NCI-H146 treated with DMSO at 0.1 percent for 48 hours (cell line): ENCODE data around the gene PRICKLE2.

Experiments used
- DNase-seq: peaks from one replicate; lab custom pipeline; 2025; ENCODE audit not compliant: unreplicated experiment; lab: John Stamatoyannopoulos, UW

PRICKLE2 gene

GRCh38 chr3:64220161-64220914, 4.9 kb downstream of the PRICKLE2 start:
- no peak for DNase-seq

DNA sequence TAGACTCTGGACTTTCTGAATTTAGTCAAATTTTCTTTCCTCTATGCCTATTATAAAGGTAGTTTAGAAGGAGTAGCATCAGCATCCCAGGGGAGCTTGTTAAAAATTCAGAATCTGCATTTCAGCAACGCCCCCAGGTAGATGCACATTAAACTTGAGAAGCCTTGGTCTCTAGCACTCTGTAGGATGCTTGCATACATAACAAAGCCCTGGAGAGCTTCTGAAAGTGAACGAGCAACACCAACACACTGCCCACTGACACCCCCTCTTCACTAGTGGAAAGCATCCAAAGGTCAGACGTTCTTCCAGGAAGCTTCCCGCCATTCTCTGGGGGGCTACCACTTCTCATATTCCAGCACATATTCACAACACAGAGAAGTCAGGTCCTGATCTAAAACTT, 6.5 kb downstream of the PRICKLE2 start:
- no peak for DNase-seq

- DNase-seq: no peak
These were observed 6.9 kb downstream of the PRICKLE2 start for GRCh38 chr3:64218329-64218728.

- no peak for DNase-seq
These were observed 8.8 kb downstream of the PRICKLE2 start for GRCh38 chr3:64216274-64217147.

DNA sequence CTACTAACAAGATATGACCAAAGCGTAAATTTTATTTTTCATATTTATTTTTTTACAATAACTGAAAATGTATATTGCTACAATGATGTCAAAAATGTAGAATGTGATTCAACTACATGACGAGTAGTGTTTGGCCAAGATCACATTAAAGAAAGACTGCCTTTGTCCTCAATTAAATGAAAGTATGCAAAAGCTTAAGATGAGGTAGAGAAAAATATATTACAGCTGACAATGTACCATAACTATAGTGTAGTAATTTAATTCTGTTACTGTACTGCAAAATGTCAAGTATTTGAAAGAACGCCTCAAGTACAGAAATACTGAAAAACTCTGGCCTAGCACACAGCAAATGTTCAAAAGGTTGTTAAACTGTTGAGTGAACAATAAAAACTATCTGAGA, 9.7 kb downstream of the PRICKLE2 start:
- no peak for DNase-seq

- DNase-seq: no peak
These were observed 10.2 kb downstream of the PRICKLE2 start for GRCh38 chr3:64215103-64215502.

GRCh38 chr3:64214381-64215018, 10.8 kb downstream of the PRICKLE2 start:
- DNase-seq: no peak

GRCh38 chr3:64213962-64214379, 11.3 kb downstream of the PRICKLE2 start:
- no peak for DNase-seq

DNA sequence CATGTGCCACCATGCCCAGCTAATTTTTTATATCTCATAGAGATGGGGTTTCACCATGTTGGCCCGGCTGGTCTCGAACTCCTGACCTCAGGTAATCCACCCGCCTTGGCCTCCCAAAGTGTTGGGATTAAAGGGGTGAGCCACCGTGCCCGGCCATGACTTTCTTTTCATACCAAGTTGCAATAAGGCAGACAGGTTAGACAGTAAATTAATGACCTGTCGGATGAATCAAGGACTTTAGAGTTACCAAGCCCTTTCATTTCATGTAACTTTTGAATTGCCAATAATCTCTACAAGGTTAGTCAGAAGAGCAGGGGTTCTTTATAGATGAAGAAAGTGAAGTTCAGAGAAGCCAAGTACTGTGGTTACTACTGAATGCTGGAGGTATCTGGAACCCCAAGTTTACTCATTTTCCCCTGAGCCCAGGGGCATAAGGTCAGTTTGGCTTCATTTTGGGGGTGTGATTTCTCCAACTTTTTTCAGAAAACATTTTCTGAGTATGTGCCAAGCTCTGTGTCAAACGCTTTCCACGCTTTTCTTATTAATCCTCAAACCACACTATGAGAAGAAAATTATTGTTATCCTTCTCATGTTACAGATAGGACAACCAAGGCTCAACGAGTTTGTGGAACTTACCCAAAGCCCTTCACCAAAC, 11.9 kb downstream of the PRICKLE2 start:
- DNase-seq: no peak

DNA sequence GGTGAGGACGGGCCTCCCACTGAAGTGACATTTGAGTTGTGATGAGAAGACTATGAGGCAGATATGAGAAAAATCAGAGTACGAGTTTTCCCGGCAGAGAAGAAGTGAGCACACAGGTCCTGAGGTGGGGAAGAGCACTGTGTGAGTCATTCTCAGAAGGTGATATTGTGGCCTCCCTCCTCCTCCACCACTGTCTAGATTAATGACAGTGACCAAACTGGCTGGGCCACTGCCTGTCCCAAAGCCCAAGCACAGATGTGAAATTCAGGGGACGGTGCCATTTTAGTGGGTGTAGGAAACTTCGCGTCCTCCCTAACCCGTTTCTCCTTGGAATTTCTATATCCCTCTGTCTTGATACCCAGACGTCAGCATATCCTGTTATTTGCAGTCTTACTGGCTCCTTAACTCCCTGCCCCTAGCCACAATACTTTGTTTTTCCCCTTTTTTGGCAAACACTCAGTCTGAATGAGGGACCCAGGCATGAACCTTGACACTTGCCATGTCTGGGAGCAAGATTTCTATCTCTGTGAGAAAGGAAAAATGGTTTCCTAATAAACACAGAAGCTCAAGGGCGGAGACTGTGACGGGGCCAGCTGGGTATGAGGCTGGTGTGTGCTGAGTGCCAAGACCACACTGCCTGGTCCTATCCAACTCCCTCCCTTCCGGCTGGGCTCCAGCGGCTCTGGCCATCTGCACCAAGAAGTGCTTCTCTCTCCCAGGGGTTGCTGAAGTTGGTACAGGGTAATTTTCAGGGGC, 15.2 kb downstream of the PRICKLE2 start:
- DNase-seq: no peak

DNA sequence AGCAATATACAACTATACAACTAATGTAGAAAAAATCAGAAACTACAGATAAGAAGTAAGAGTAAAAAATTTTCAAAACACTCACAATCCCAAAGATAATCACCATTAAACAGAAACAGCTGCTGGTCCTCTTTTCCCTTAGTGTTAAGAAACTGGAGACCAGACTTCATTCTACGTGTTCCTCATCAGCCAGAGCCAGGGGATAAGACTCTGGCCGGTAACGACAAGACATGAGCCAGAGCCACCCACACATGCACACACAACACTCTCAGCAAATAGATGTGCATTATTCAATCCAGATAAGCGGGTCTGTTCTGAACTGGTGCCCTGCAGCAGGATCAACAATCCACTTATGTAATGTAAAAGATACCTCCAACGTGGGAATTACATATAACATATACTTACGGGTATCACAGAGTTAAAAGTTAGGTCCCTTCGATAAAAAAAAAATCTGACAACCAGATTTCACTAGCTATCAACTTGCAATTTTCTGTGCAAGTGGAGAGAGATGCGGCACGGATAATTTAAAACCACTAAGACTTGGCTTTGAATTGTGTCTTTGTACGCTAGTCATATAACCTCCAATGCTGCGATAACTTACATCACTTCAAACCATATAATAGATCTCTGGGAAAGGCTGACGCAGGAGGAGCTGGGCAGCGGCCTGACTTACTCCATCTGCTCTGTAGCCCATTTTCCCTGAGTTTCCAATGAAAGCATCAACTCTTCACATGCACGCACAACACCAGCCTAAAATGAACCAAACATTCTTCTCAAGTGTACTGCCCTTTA, 17.8 kb downstream of the PRICKLE2 start:
- DNase-seq: no peak

- DNase-seq: no peak
These were observed 21.0 kb downstream of the PRICKLE2 start for GRCh38 chr3:64203969-64204908.

DNA sequence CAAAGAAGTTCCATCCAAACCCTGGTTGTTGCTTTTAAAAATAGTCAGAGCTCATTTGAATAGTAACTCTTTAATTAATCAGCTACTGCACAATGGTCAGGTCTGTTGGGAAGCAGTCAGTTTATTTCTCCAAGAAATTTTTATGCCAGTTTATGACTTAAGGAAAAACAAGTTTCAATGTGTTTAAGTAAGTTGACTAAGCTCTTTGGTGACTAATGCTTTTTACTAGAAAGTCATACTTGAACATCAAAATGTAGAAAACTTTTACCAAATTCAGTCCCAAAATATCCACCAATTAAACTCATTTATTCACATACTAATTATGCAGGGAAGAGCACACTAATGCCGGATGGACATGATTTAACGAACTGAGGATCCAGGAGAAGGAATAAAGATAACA, 22.1 kb downstream of the PRICKLE2 start:
- no peak for DNase-seq

DNA sequence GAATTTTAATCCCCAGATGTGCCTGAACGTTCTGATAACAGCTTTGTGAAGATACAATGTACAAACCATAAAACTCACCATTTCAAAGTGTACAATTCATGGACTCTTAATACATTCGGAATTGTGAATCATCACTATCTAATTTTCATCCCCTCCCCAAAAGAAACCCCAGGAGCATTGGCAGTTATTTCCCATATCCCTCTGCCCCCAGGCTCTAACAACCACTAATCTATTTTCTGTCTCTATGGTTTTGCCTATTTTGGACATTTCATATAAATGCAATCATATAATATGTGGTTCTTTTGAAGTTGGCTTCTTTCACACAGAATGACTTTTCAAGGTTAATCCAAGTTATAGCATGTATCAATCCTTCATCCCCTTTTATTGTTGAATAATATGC, 25.3 kb downstream of the PRICKLE2 start:
- no peak for DNase-seq

GRCh38 chr3:64196236-64196929, 28.9 kb downstream of the PRICKLE2 start:
- no peak for DNase-seq

GRCh38 chr3:64195789-64196188, 29.5 kb downstream of the PRICKLE2 start:
- no peak for DNase-seq

GRCh38 chr3:64191822-64192221, 33.4 kb downstream of the PRICKLE2 start:
- no peak for DNase-seq
